SK-N-SH treated with all-trans-retinoic acid at 6 μM for 48 hours (cell line): Measurements from ENCODE around the gene ERBB2.

Source experiments
- ATAC-seq: fragments of 200-7000 bp; cut with Tn5 transposase; 3 replicates; pipeline ENCODE4 v1.9.1; 2020; ENCODE audit warnings: mild to moderate bottlenecking, moderate library complexity
- BACH2 ChIP-seq: fragments of 250-450 bp; sonication (Bioruptor Pico); IDR thresholded peaks from 2 replicates; pipeline ENCODE4 v1.9.0; 2021; ENCODE audit warnings: mild to moderate bottlenecking, borderline replicate concordance
- CREB5 ChIP-seq: fragments of 250-450 bp; sonication (Bioruptor Pico); IDR thresholded peaks from 2 replicates; pipeline ENCODE4 v1.5.1; 2020; ENCODE audit warnings: low read depth, mild to moderate bottlenecking, moderate library complexity
- CSDC2 ChIP-seq: fragments of 250-450 bp; sonication (Bioruptor Pico); IDR thresholded peaks from 2 replicates; pipeline ENCODE4 v1.5.0; 2020; ENCODE audit warnings: mild to moderate bottlenecking, moderate library complexity
- ESRRG ChIP-seq: fragments of 250-450 bp; sonication (Bioruptor Pico); IDR thresholded peaks from 2 replicates; pipeline ENCODE4 v1.6.1; 2021; ENCODE audit warnings: mild to moderate bottlenecking
- GLIS3 ChIP-seq: fragments of 250-450 bp; sonication (Bioruptor Pico); IDR thresholded peaks from 2 replicates; pipeline ENCODE4 v1.5.0; 2020; ENCODE audit warnings: mild to moderate bottlenecking, moderate library complexity
- ISL1 ChIP-seq: fragments of 250-450 bp; sonication (Bioruptor Pico); IDR thresholded peaks from 2 replicates; pipeline ENCODE4 v2.1.2; 2022; ENCODE audit warnings: mild to moderate bottlenecking, moderate library complexity
- OSR1 ChIP-seq: fragments of 250-450 bp; sonication (Bioruptor Pico); IDR thresholded peaks from 2 replicates; pipeline ENCODE4 v1.8.0; 2022; ENCODE audit warnings: moderate library complexity, mild to moderate bottlenecking, inconsistent platforms
- PPARA ChIP-seq: fragments of 250-450 bp; sonication (Bioruptor Pico); IDR thresholded peaks from 2 replicates; pipeline ENCODE4 v1.5.0; 2020; ENCODE audit warnings: mild to moderate bottlenecking, borderline replicate concordance
- RARB ChIP-seq: fragments of 250-450 bp; sonication (Bioruptor Pico); IDR thresholded peaks from 2 replicates; pipeline ENCODE4 v1.8.0; 2021; ENCODE audit warnings: mild to moderate bottlenecking, moderate library complexity
- SNAI2 ChIP-seq: fragments of 250-450 bp; sonication (Bioruptor Pico); IDR thresholded peaks from 2 replicates; pipeline ENCODE4 v1.5.0; 2020; ENCODE audit warnings: mild to moderate bottlenecking, moderate library complexity
- TCF4 ChIP-seq: fragments of 250-450 bp; sonication (Bioruptor Pico); IDR thresholded peaks from 2 replicates; pipeline ENCODE4 v1.8.0; 2021; ENCODE audit warnings: mild to moderate bottlenecking, moderate library complexity, borderline replicate concordance
- TSHZ2 ChIP-seq: fragments of 250-450 bp; sonication (Bioruptor Pico); IDR thresholded peaks from 2 replicates; pipeline ENCODE4 v1.5.0; 2020; ENCODE audit warnings: mild to moderate bottlenecking, moderate library complexity
- ZC3H10 ChIP-seq: fragments of 250-450 bp; sonication (Bioruptor Pico); IDR thresholded peaks from 2 replicates; pipeline ENCODE4 v1.5.1; 2021; ENCODE audit warnings: mild to moderate bottlenecking, moderate library complexity
- ZFP3 ChIP-seq: fragments of 250-450 bp; sonication (Bioruptor Pico); IDR thresholded peaks from 2 replicates; pipeline ENCODE4 v1.5.0; 2020; ENCODE audit warnings: mild to moderate bottlenecking, moderate library complexity
- ZFP30 ChIP-seq: fragments of 450-650 bp; formaldehyde crosslinking; IDR thresholded peaks from 2 replicates; pipeline ENCODE4 v1.5.0; 2022; ENCODE audit warnings: mild to moderate bottlenecking, moderate library complexity
- ZNF565 ChIP-seq: fragments of 450-650 bp; formaldehyde crosslinking; conservative IDR thresholded peaks from 2 replicates; pipeline ENCODE4 v1.5.0; 2020; ENCODE audit warnings: low read depth, mild to moderate bottlenecking, moderate library complexity
- ZNF70 ChIP-seq: fragments of 450-650 bp; formaldehyde crosslinking; IDR thresholded peaks from 2 replicates; pipeline ENCODE4 v1.5.0; 2020; ENCODE audit warnings: mild to moderate bottlenecking, moderate library complexity
- ZNF8 ChIP-seq: fragments of 450-650 bp; formaldehyde crosslinking; IDR thresholded peaks from 2 replicates; pipeline ENCODE4 v1.5.0; 2020; ENCODE audit warnings: mild to moderate bottlenecking, moderate library complexity
- TF ChIP-seq, protein P1 (sequence below): fragments of 250-450 bp; sonication (Bioruptor Pico); IDR thresholded peaks from 2 replicates; pipeline ENCODE4 v1.8.0; 2021; ENCODE audit warnings: low read depth, mild to moderate bottlenecking, moderate library complexity, borderline replicate concordance
- TF ChIP-seq, protein P2 (sequence below): fragments of 250-450 bp; sonication (Bioruptor Pico); IDR thresholded peaks from 2 replicates; pipeline ENCODE4 v1.5.1; 2021; ENCODE audit warnings: mild to moderate bottlenecking, moderate library complexity

Gene ERBB2

DNA sequence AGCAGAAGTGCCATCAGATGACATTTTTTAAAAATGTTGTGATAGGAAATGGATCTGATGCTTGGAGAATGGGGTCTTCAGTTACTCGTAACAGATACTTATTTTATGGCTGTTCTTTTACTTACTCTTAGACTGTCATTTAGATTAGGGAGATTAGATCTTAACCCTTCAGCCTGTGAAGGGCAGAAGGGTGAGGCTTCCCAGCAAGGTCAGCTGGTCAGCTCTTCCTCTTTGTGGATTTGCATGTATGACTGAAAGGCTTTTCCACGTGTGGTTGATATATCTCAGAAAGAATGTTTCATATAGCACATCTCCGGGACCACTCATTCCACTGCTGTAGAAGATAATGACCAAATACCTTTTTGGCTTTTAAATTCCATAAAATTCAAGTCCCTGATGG is 65.3 kb downstream of the ERBB2 start:
- TF ChIP-seq RARB (CRISPR knock-in tag) (no peak), ZFP30 (no peak), TCF4 (CRISPR knock-in tag) (no peak), ZFP3 (CRISPR knock-in tag) (no peak), ESRRG (no peak), ZNF70 (CRISPR knock-in tag) (no peak), GLIS3 (no peak), ZNF8 (CRISPR knock-in tag) (no peak)
- TF ChIP-seq, protein P1, sequence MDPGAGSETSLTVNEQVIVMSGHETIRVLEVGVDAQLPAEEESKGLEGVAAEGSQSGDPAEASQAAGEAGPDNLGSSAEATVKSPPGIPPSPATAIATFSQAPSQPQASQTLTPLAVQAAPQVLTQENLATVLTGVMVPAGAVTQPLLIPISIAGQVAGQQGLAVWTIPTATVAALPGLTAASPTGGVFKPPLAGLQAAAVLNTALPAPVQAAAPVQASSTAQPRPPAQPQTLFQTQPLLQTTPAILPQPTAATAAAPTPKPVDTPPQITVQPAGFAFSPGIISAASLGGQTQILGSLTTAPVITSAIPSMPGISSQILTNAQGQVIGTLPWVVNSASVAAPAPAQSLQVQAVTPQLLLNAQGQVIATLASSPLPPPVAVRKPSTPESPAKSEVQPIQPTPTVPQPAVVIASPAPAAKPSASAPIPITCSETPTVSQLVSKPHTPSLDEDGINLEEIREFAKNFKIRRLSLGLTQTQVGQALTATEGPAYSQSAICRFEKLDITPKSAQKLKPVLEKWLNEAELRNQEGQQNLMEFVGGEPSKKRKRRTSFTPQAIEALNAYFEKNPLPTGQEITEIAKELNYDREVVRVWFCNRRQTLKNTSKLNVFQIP, result no peak
- ATAC-seq, result no peak

GRCh38 chr17:39765766-39766165 is 65.9 kb downstream of the ERBB2 start:
- ATAC-seq, result no peak
- TF ChIP-seq ZFP30, result no peak
- TF ChIP-seq RARB (CRISPR knock-in tag), result no peak
- TF ChIP-seq BACH2 (CRISPR knock-in tag), result no peak
- no peak for TF ChIP-seq CSDC2 (CRISPR knock-in tag)
- TF ChIP-seq ZFP3 (CRISPR knock-in tag), result no peak
- no peak for TF ChIP-seq ZNF565 (CRISPR knock-in tag)
- no peak for TF ChIP-seq ESRRG
- TF ChIP-seq, protein P1, result no peak
- no peak for TF ChIP-seq OSR1
- TF ChIP-seq, protein P2, sequence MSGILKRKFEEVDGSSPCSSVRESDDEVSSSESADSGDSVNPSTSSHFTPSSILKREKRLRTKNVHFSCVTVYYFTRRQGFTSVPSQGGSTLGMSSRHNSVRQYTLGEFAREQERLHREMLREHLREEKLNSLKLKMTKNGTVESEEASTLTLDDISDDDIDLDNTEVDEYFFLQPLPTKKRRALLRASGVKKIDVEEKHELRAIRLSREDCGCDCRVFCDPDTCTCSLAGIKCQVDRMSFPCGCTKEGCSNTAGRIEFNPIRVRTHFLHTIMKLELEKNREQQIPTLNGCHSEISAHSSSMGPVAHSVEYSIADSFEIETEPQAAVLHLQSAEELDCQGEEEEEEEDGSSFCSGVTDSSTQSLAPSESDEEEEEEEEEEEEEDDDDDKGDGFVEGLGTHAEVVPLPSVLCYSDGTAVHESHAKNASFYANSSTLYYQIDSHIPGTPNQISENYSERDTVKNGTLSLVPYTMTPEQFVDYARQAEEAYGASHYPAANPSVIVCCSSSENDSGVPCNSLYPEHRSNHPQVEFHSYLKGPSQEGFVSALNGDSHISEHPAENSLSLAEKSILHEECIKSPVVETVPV (CRISPR knock-in tag), result no peak
- no peak for TF ChIP-seq ISL1 (CRISPR knock-in tag)
- TF ChIP-seq CREB5 (CRISPR knock-in tag), result no peak

DNA sequence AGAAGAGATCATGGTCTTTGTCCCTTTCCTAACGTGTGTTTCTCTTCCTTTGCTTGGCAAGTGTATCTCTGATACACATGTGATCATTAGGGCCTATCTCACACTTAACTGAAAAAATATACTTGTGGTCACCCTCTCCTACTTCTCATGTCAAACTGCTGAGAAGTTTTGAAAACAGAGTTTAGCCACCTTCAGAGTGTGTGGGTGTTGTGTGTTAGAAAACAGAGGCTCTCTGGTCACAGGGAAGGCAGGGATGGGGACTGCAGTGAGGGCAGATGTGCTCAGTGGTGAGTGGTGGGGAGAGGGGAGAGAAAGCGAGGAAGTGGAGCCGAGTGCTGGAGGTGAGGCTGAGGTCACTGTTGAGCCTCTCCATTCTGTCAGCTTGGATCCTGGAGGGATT is 67.3 kb downstream of the ERBB2 start:
- no peak for ATAC-seq
- no peak for TF ChIP-seq OSR1
- TF ChIP-seq, protein P2 (CRISPR knock-in tag), result no peak

GRCh38 chr17:39769974-39770587 is 70.2 kb downstream of the ERBB2 start:
- ATAC-seq, result no peak
- TF ChIP-seq SNAI2 (CRISPR knock-in tag) (no peak), ZFP3 (CRISPR knock-in tag) (no peak), TSHZ2 (no peak), ZC3H10 (CRISPR knock-in tag) (no peak), ZNF8 (CRISPR knock-in tag) (no peak), OSR1 (no peak), RARB (CRISPR knock-in tag) (no peak), CREB5 (CRISPR knock-in tag) (no peak), ISL1 (CRISPR knock-in tag) (no peak), ZNF70 (CRISPR knock-in tag) (no peak), CSDC2 (CRISPR knock-in tag) (no peak), PPARA (CRISPR knock-in tag) (no peak)
- TF ChIP-seq, protein P2 (CRISPR knock-in tag), result no peak
- TF ChIP-seq, protein P1, result no peak
